Stimulated activated naive CD4-positive, alpha-beta T cell (primary cell): ENCODE data around the gene NFATC2.

Experiments used
- DNase-seq, 6 experiments: peaks; one replicate each; lab custom pipeline; 2025; lab: John Stamatoyannopoulos, UW

Gene NFATC2

GRCh38 chr20:51514249-51514648 is 28.3 kb downstream of the NFATC2 start:
- DNase-seq, result peak in 1 of 6 experiments; percentile 7

GRCh38 chr20:51513545-51513944 is 29.0 kb downstream of the NFATC2 start:
- DNase-seq, result no peak

- peak in 3 of 6 experiments; percentile 17 to 52 (median 44) for DNase-seq
Observed at GRCh38 chr20:51512645-51513044, 29.9 kb downstream of the NFATC2 start.

GRCh38 chr20:51511861-51512619 is 30.5 kb downstream of the NFATC2 start:
- DNase-seq, result no peak

GRCh38 chr20:51510936-51511605 is 31.4 kb downstream of the NFATC2 start:
- DNase-seq, result no peak

GRCh38 chr20:51510169-51510568 is 32.4 kb downstream of the NFATC2 start:
- no peak for DNase-seq

- no peak for DNase-seq
Observed at GRCh38 chr20:51509208-51509607, 33.3 kb downstream of the NFATC2 start.

GRCh38 chr20:51508780-51509179 is 33.7 kb downstream of the NFATC2 start:
- DNase-seq, result no peak

- DNase-seq, result no peak
Observed at GRCh38 chr20:51508158-51508557, 34.4 kb downstream of the NFATC2 start.

- no peak for DNase-seq
Observed at GRCh38 chr20:51507216-51508036, 35.1 kb downstream of the NFATC2 start.

GRCh38 chr20:51506527-51507215 is 35.8 kb downstream of the NFATC2 start:
- DNase-seq, result no peak

GRCh38 chr20:51505566-51505965 is 37.0 kb downstream of the NFATC2 start:
- DNase-seq, result no peak

- DNase-seq, result no peak
Observed at GRCh38 chr20:51503376-51503775, 39.1 kb downstream of the NFATC2 start.

GRCh38 chr20:51500936-51501335 is 41.6 kb downstream of the NFATC2 start:
- peak in 5 of 6 experiments; percentile 15 to 58 (median 46) for DNase-seq

- DNase-seq, result peak; percentile 6 to 52 (median 20)
Observed at GRCh38 chr20:51500311-51500710, 42.2 kb downstream of the NFATC2 start.

- no peak for DNase-seq
Observed at GRCh38 chr20:51498765-51499540, 43.6 kb downstream of the NFATC2 start.

GRCh38 chr20:51497542-51498467 is 44.7 kb downstream of the NFATC2 start:
- DNase-seq, result peak in 5 of 6 experiments; percentile 14 to 73 (median 56)

GRCh38 chr20:51496964-51497363 is 45.6 kb downstream of the NFATC2 start:
- DNase-seq, result no peak

GRCh38 chr20:51495921-51496545 is 46.5 kb downstream of the NFATC2 start:
- DNase-seq, result no peak

- no peak for DNase-seq
Observed at GRCh38 chr20:51495291-51495690, 47.2 kb downstream of the NFATC2 start.
